HG03097 (cell line): Measurements from ENCODE around the gene ATP8B2.
"Not testable (repeated sequence)": the region's sequence is repeated elsewhere in the genome, so short reads cannot be mapped to it uniquely, and the experiment has no call there.

Experiments
- ATAC-seq: cut with Tn5 transposase; IDR thresholded peaks from one replicate; pipeline ENCODE4 v1.9.1; 2021; ENCODE audit not compliant: unreplicated experiment, low FRiP score

The ATP8B2 gene, protein sequence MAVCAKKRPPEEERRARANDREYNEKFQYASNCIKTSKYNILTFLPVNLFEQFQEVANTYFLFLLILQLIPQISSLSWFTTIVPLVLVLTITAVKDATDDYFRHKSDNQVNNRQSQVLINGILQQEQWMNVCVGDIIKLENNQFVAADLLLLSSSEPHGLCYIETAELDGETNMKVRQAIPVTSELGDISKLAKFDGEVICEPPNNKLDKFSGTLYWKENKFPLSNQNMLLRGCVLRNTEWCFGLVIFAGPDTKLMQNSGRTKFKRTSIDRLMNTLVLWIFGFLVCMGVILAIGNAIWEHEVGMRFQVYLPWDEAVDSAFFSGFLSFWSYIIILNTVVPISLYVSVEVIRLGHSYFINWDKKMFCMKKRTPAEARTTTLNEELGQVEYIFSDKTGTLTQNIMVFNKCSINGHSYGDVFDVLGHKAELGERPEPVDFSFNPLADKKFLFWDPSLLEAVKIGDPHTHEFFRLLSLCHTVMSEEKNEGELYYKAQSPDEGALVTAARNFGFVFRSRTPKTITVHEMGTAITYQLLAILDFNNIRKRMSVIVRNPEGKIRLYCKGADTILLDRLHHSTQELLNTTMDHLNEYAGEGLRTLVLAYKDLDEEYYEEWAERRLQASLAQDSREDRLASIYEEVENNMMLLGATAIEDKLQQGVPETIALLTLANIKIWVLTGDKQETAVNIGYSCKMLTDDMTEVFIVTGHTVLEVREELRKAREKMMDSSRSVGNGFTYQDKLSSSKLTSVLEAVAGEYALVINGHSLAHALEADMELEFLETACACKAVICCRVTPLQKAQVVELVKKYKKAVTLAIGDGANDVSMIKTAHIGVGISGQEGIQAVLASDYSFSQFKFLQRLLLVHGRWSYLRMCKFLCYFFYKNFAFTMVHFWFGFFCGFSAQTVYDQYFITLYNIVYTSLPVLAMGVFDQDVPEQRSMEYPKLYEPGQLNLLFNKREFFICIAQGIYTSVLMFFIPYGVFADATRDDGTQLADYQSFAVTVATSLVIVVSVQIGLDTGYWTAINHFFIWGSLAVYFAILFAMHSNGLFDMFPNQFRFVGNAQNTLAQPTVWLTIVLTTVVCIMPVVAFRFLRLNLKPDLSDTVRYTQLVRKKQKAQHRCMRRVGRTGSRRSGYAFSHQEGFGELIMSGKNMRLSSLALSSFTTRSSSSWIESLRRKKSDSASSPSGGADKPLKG

DNA sequence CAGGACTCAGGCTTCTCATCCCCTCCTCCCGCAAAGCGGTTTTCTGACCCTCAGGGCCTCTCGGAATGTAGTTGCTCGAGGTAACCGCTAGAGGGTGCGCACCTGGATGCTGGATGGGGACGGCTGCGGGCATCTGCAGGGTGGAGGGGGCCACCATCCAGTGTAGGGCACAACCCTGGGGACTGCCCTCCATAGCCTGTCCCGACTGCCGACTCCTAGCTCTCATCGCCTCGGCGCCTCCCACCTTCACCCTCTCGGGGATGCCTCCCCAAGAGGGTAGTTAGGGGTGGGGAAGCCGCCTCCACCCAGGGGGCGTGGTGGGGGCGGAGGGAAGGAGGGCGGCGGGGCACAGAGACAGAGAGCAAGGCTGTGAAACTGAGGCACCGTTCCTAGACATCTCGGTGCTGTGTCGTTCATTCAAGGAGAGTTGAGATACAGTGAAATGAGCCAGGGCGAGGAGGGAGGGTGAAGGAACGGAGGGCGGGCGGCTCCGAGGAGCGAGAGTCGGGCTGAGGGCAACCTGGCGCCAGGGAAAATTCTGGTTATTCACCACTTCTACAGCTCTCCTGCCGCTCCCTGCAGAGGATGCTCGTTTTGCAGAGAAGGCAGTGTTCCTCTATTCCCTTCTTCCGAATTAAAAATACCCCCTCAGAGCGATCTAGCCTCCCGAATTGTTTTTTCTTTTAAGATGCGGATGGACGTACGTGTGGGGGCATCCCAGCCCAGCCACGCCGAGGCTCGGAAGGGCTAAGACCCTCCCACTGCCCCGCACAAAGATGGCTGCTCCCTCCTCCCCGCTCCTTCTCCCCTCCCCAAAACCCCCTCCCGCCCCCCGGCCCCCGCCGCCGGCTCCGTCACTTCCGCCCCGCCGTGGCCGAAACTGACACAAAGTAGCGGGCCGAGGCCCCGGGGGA is at the start of gene ATP8B2:
ATP8B2 (plus strand) TSS at position 857 of the 914 bp plus-strand sequence. CDS start 2,617 bp downstream, outside the sequence.
- no peak for ATAC-seq

DNA sequence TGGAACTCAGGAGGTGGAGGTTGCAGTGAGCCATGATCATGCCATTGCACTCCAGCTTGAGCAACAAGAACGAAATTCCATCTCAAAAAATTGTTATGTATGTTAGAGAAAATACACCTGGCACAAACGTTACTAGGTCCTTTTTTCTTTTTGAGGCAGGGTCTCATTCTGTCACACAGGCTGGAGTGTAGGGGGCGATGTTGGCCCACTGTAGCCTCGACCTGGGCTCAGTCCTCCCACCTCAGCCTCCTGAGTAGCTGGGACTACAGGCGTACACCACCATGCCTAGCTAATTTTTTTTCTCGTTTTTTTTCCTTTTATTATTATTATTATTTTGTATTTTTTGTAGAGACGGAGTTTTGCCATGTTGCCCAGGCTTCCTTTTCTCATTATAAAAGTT is 48.5 kb upstream of the ATP8B2 start:
- ATAC-seq = no peak

DNA sequence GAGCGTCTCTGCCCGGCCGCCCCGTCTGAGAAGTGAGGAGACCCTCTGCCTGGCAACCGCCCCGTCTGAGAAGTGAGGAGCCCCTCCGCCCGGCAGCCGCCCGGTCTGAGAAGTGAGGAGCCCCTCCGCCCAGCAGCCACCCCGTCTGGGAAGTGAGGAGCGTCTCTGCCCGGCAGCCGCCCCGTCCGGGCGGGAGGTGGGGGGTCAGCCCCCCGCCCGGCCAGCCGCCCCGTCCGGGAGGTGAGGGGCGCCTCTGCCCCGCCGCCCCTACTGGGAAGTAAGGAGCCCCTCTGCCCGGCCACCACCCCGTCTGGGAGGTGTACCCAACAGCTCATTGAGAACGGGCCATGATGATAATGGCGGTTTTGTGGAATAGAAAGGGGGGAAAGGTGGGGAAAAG is 37.7 kb upstream of the ATP8B2 start:
- not testable (repeated sequence) for ATAC-seq

- no peak for ATAC-seq
Observed at GRCh38 chr1:154288661-154289060, 36.7 kb upstream of the ATP8B2 start.

DNA sequence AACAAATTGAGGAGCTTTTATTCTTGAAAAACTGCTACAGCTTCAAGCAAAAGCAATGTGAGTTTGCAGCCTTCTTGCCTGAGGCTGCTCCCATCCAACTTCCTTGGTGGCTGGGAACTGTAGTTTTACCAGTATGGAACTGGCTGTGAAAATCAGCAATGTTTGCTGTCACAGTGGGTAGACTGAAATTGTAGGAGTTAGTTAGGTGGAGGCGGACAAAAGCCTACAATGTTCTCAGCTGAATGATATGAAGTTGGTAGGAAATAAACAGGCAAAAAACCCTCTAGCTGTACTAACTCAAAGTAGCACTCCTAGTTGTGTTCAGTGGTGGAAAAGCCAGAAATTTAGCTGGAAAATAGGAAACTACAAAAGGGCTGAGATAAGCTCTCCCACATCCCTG is 34.4 kb upstream of the ATP8B2 start:
- no peak for ATAC-seq

GRCh38 chr1:154295408-154296235 is 29.7 kb upstream of the ATP8B2 start:
- ATAC-seq = no peak

- no peak for ATAC-seq
Observed at GRCh38 chr1:154301582-154301981, 23.7 kb upstream of the ATP8B2 start.

DNA sequence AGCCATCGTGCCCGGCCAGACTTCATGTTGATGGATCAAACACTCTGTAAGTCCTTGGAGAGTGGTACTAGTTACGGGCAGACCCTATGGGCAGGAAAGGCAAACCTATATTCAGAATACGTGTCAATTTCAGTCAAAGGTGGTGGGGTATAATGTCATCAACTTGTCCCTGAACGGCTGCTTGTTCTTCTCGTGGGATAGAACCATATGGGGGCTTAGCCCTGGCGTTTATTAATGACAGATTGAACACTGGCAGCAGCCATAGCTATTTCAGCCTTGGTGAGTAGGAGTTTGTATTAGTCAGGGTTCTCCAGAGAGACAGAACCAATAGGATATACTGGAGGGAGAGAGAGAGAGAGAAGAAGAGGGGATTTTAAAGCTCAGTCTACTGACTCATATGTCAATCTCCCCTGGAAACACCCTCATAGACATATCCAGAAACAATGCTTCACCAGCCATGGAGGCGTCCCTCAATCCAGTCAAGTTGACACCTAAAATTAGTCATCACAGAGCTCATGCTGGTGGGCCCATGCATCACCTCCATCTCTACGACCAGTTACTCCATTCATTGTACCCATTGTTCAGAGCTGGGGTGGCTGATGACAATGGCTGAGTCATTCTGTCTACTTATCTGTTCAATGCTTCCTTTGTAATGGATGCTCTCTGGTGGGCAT is 20.5 kb upstream of the ATP8B2 start:
- ATAC-seq = no peak

DNA sequence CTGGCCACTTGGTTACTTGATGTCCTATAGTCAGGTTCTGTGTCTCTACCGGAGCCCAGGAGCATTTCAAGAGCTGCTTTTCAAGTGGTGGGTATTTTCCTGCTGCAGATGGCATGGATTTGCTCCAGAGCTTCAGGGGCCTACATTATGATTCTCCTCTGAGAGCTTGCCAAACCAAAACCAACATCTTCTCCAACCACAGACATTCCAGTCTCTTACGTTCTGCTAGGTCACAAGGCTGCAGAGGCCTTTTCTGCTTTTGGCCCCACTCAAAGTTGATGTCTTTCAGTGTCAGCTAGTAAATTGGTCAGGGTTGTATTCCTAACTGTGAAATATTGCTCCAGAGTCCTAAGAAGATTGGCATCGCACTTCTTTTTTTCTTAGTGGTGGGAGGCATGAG is 19.2 kb upstream of the ATP8B2 start:
- no peak for ATAC-seq

- not testable (repeated sequence) for ATAC-seq
Observed at GRCh38 chr1:154307670-154308270, 17.6 kb upstream of the ATP8B2 start.

DNA sequence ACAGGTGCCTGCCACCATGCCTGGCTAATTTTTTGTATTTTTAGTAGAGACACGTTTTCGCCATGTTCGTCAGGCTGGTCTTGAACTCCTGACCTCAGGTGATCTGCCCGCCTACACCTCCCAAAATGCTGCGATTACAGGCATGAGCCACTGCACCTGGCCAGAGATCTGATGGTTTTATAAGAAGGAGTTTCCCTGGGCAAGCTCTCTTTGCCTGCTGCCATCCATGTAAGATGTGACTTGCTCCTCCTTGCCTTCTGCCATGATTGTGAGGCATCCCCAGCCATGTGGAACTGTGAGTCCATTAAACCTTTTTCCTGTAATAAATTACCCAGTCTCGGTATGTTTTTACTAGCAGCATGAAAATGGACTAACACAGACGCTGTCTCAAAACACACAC is 16.2 kb upstream of the ATP8B2 start:
- not testable (repeated sequence) for ATAC-seq

DNA sequence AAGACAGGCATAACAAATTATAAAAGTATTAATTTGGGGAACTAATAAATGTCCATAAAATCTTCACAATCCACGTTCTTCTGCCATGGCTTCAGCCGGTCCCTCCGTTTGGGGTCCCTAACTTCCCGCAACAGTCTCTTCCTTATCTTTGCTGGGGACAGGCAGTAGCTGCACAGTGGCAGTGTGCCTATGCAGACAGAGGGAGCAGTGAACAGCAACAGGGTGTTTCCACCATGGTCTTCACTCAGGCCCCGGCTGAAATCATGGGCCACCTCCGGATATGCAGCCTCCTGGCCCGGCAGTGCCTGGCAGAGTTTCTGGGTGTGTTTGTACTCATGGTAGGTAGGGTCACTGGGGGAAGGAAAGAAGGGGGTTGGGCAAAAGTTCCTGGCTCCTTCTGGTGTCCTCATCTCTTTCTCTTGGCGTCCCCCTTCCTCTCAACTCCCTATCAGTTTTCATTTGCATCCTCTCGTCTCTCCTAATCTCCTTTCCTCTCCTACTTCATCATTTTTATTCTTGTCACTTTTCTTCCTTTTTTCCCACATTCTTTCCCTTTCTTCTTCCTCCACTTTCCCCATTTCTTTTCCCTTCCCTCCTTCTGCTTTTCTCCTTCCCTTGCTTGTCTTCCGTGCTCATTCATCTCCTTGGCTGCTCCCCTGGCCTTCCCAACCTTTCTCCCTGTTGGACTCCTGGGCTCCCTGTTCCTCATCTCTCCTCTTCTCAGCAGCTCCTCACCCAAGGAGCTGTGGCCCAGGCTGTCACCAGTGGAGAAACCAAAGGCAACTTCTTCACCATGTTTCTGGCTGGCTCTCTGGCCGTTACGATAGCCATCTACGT is 12.9 kb upstream of the ATP8B2 start:
- not testable (repeated sequence) for ATAC-seq

DNA sequence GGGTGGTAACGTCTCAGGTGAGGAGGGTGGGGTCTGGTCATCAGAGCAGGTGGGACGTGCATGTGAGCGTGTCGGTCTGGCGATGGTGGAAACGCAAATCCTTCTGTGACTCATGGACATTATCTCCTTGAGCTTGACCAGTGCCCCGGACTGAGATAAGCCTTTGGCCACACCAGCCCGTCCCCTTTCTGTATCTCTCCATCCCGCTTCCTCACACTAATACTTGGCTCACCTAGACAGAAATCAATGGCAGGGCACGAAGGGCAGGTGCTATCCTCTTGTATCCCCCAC is 12.3 kb upstream of the ATP8B2 start:
- no peak for ATAC-seq

GRCh38 chr1:154314226-154314625 is 11.1 kb upstream of the ATP8B2 start:
- ATAC-seq = not testable (repeated sequence)

DNA sequence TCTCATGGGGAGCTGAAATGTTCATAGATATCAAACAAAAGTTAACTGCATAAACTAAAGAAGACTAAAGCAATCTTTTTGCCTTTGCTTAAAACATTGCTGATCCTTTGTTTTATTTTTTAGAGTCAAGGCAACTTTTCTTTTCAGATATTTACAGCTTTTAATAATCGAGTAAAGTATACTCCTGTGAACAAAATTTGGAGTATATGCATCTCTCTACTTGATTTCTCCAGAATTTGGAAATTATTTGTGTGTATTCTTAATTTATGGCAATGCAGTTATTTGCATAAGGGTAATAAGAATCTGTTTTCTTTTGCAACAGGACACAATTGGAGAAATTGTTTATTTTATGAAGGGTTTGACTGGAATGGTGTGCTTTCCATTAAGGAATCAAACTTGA is 8.6 kb upstream of the ATP8B2 start:
- no peak for ATAC-seq

DNA sequence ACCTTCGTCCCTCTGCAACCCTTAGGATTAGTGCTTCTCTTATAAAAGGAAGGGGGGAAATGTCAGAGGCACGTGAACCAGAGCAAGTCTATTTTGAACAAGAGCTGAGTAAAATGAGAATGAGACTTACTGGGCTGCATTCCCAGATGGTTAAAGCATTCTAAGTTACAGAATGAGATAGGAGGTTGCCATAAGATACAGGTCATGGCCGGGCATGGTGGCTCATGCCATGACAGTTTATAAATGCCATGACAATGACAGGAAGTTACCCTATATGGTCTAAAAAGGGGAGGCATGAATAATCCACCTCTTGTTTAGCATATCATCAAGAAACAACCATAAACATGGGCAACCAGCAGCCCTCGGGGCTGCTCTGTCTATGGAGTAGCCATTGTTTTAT is 6.9 kb upstream of the ATP8B2 start:
- no peak for ATAC-seq

GRCh38 chr1:154320882-154321608 is 4.3 kb upstream of the ATP8B2 start, which contains the start of gene AQP10:
Gene AQP10, plus strand, starts transcription at chr1:154321093. Its CDS starts 63 bp downstream, at chr1:154321156.
- no peak for ATAC-seq
